Neural progenitor cell (in vitro differentiated cells): ENCODE data around the gene ERBB4. TPM values are rescaled to one million over a fixed set of nuclear protein-coding genes. Genes with fewer than 3 reads are reported as not detected.
"Not testable (repeated sequence)": the region's sequence is repeated elsewhere in the genome, so short reads cannot be mapped to it uniquely, and the experiment has no call there.

Experiments used
- DNase-seq: peaks from one replicate; pipeline ENCODE4 v3.0.0-alpha.2; 2016; ENCODE audit warnings: low spot score
- H2AFZ ChIP-seq: fragments of 200-600 bp; sonication (generic); replicated peaks from 2 replicates; pipeline ENCODE4 v1.6.1; 2016; ENCODE audit warnings: antibody characterized with exemption
- H3F3A ChIP-seq: fragments of 200-600 bp; sonication (generic); 2 replicates; pipeline ENCODE4 v1.6.1; 2016; ENCODE audit warnings: antibody characterized with exemption, low read depth
- H3K27ac ChIP-seq: fragments of 200-600 bp; sonication (generic); 2 replicates; pipeline ENCODE4 v1.5.1; 2016; ENCODE audit warnings: mild to moderate bottlenecking
- H3K27me3 ChIP-seq: fragments of 200-600 bp; sonication (generic); 2 replicates; pipeline ENCODE4 v1.6.1; 2016; ENCODE audit warnings: mild to moderate bottlenecking, moderate library complexity
- H3K36me3 ChIP-seq: fragments of 200-600 bp; sonication (generic); 2 replicates; pipeline ENCODE4 v1.5.1; 2016
- H3K4me1 ChIP-seq: fragments of 200-600 bp; sonication (generic); 2 replicates; pipeline ENCODE4 v1.6.1; 2016; ENCODE audit warnings: mixed run types
- H3K4me2 ChIP-seq: fragments of 200-600 bp; sonication (generic); 2 replicates; pipeline ENCODE4 v1.6.1; 2016
- H3K4me3 ChIP-seq: fragments of 200-600 bp; sonication (generic); 2 replicates; pipeline ENCODE4 v1.5.1; 2016
- H3K79me2 ChIP-seq: fragments of 200-600 bp; sonication (generic); 2 replicates; pipeline ENCODE4 v1.6.1; 2016; ENCODE audit warnings: low read depth
- H3K9ac ChIP-seq: fragments of 200-600 bp; sonication (generic); 2 replicates; pipeline ENCODE4 v1.6.1; 2016
- H3K9me3 ChIP-seq: fragments of 200-600 bp; sonication (generic); 2 replicates; pipeline ENCODE4 v1.5.1; 2016; ENCODE audit warnings: low read depth
- H4K20me1 ChIP-seq: fragments of 200-600 bp; sonication (generic); 2 replicates; pipeline ENCODE4 v1.6.1; 2016; ENCODE audit warnings: low read depth
- H3K27ac Mint-ChIP-seq: 3 replicates; pipeline ENCODE4 v1.8.0; 2021; ENCODE audit warnings: mixed read lengths
- H3K27me3 Mint-ChIP-seq: 2 replicates; pipeline ENCODE4 v1.8.0; 2022; ENCODE audit warnings: low read depth, mild to moderate bottlenecking, inconsistent platforms, moderate library complexity, mixed read lengths; ENCODE audit not compliant: insufficient read depth
- H3K36me3 Mint-ChIP-seq: 3 replicates; pipeline ENCODE4 v1.8.0; 2021; ENCODE audit warnings: mixed read lengths
- H3K4me1 Mint-ChIP-seq: 3 replicates; pipeline ENCODE4 v1.8.0; 2021; ENCODE audit warnings: mixed read lengths
- H3K4me3 Mint-ChIP-seq: 3 replicates; pipeline ENCODE4 v1.8.0; 2021; ENCODE audit warnings: mild to moderate bottlenecking, moderate library complexity, mixed read lengths
- H3K9me3 Mint-ChIP-seq: 3 replicates; pipeline ENCODE4 v1.8.0; 2020; ENCODE audit warnings: mixed read lengths
- EZH2 ChIP-seq: fragments of 200-600 bp; sonication (generic); IDR thresholded peaks from 2 replicates; pipeline ENCODE4 v1.6.1; 2017; ENCODE audit warnings: antibody characterized with exemption, mild to moderate bottlenecking, moderate library complexity
- EZH2phosphoT487 ChIP-seq: fragments of 200-600 bp; sonication (generic); IDR thresholded peaks from 2 replicates; pipeline ENCODE4 v1.6.1; 2017; ENCODE audit warnings: antibody characterized with exemption
- total RNA-seq: library from RNA; depleted of rRNA; stranded (reverse); fragments of >200 nt; gene quantifications from 2 replicates; pipeline ENCODE4 v1.2.3, GENCODE V29; 2015; ENCODE audit warnings: low replicate concordance
- TF ChIP-seq, protein P1 (sequence below): fragments of 200-600 bp; sonication (generic); IDR thresholded peaks from 2 replicates; pipeline ENCODE4 v1.5.1; 2017; ENCODE audit warnings: antibody characterized with exemption, mild to moderate bottlenecking

Gene ERBB4
- total RNA-seq, 1 donor from 2014 or later, result 1.5 TPM

DNA sequence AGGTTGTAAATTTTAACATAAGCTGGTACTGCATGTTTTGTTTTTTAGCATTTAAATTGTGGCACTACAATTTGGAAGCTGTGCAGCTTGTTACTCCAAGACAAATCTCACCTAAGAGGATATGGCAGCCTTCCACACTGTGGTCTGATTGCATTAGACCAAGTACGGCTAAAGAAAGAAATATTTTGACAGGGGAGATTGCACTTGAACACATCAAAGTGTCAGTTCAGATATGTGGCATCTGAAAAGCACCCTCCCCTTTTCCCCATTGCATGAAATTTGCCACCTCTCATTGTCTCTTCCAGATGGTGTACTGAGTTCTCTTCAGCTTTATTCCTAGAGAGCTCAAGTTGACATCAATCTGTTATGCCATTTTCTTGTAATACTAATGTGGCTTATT is 295.9 kb downstream of the ERBB4 start:
- Mint-ChIP-seq H3K4me1 (peaks cover 18% of the 10 kb centered on the region), H3K9me3 (no peaks in the 10 kb centered on the region), H3K27ac (no peak overlapping the region), H3K36me3 (peaks cover 5% of the 10 kb centered on the region), H3K27me3 (no peaks in the 10 kb centered on the region), H3K4me3 (no peak overlapping the region)
- H3K9ac ChIP-seq, result no peak overlapping the region
- peaks cover 9% of the 10 kb centered on the region for H3K4me1 ChIP-seq
- H3K4me3 ChIP-seq, result no peak overlapping the region
- H2AFZ ChIP-seq, result no peak overlapping the region
- no peaks in the 10 kb centered on the region for H3K79me2 ChIP-seq
- no peaks in the 10 kb centered on the region for H4K20me1 ChIP-seq
- DNase-seq, result no peak
- TF ChIP-seq, protein P1, sequence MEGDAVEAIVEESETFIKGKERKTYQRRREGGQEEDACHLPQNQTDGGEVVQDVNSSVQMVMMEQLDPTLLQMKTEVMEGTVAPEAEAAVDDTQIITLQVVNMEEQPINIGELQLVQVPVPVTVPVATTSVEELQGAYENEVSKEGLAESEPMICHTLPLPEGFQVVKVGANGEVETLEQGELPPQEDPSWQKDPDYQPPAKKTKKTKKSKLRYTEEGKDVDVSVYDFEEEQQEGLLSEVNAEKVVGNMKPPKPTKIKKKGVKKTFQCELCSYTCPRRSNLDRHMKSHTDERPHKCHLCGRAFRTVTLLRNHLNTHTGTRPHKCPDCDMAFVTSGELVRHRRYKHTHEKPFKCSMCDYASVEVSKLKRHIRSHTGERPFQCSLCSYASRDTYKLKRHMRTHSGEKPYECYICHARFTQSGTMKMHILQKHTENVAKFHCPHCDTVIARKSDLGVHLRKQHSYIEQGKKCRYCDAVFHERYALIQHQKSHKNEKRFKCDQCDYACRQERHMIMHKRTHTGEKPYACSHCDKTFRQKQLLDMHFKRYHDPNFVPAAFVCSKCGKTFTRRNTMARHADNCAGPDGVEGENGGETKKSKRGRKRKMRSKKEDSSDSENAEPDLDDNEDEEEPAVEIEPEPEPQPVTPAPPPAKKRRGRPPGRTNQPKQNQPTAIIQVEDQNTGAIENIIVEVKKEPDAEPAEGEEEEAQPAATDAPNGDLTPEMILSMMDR, result no peak
- TF ChIP-seq EZH2phosphoT487 (no peak), EZH2 (no peak)
- H3K9me3 ChIP-seq, result no peaks in the 10 kb centered on the region
- no peaks in the 10 kb centered on the region for H3K27me3 ChIP-seq
- no peak overlapping the region for H3K4me2 ChIP-seq
- H3F3A ChIP-seq, result no peaks in the 10 kb centered on the region
- no peak overlapping the region for H3K27ac ChIP-seq
- H3K36me3 ChIP-seq, result no peaks in the 10 kb centered on the region

DNA sequence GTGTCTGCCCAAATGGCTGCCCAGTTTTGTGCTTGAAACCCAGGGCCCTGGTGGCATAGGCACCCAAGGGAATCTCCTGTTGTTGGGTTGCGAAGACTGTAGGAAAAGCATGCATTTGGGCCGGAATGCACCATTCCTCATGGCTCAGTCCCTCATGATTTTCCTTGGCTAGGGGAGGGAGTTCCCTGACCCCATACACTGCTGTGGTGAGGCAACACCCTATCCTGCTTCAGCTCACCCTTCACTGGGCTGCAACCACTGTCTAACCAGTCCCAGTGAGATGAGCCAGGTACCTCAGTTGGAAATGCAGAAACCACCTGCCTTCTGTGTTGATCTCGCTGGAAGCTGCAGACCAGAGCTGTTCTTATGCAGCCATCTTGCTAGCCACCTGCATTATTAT is 300.4 kb downstream of the ERBB4 start:
- Mint-ChIP-seq H3K9me3 (peaks cover 29% of the 10 kb centered on the region), H3K36me3 (peaks cover 23% of the 10 kb centered on the region), H3K4me1 (peaks cover 14% of the 10 kb centered on the region)
- H3K27ac Mint-ChIP-seq, H3K9ac ChIP-seq, H4K20me1 ChIP-seq, H3K27ac ChIP-seq, H3K36me3 ChIP-seq, H3K4me3 Mint-ChIP-seq, H3K79me2 ChIP-seq, H3K27me3 Mint-ChIP-seq, H3F3A ChIP-seq, H3K4me3 ChIP-seq, H3K9me3 ChIP-seq, H3K4me1 ChIP-seq, H3K27me3 ChIP-seq, DNase-seq: not testable (repeated sequence)
- Histone ChIP-seq H3K4me2 (peak overlapping the region; percentile 39), H2AFZ (peak overlapping the region; percentile 96)

DNA sequence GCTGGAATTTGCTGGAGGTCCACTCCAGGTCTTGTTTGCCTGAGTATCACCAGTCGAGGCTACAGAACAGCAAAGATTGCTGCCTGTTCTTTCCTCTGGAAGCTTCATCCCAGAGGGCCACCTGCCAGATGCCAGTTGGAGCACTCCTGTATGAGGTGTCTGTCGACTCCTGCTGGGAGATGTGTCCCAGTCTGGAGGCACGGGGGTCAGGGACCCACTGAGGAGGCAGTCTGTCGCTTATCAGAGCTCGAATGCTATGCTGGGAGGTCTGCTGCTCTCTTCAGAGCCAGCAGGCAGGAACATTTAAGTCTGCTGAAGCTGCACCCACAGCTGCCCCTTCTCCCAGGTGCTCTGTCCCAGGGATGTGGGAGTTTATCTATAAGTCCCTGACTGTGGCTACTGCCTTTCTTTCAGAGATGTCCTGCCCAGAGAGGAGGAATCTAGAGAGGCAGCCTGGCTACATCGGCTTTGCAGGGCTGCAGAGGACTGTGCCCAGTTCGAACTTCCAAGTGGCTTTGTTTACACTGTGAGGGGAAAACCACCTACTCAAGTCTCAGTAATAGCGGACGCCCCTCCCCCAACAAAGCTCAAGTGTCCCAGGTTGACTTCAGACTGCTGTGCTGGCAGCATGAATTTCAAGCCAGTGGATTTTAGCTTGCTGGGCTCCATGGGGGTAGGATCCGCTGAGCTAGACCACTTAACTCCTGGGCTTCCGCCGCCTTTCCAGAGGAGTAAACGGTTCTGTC is 301.1 kb downstream of the ERBB4 start:
- peak; percentile 46 for DNase-seq
- Histone ChIP-seq H3K79me2 (no peaks in the 10 kb centered on the region), H2AFZ (peak overlapping the region; percentile 96), H3K27ac (no peak overlapping the region), H3K36me3 (no peaks in the 10 kb centered on the region), H3K9me3 (no peaks in the 10 kb centered on the region), H3F3A (no peaks in the 10 kb centered on the region), H3K27me3 (no peaks in the 10 kb centered on the region), H3K9ac (no peak overlapping the region), H3K4me1 (peaks cover 9% of the 10 kb centered on the region), H3K4me2 (peak overlapping the region; percentile 39), H3K4me3 (no peak overlapping the region), H4K20me1 (no peaks in the 10 kb centered on the region)
- Mint-ChIP-seq H3K27ac (no peak overlapping the region), H3K4me3 (no peak overlapping the region), H3K4me1 (peaks cover 9% of the 10 kb centered on the region), H3K27me3 (no peaks in the 10 kb centered on the region), H3K9me3 (peaks cover 29% of the 10 kb centered on the region), H3K36me3 (peaks cover 23% of the 10 kb centered on the region)
- TF ChIP-seq EZH2 (no peak), EZH2phosphoT487 (no peak)
- TF ChIP-seq, protein P1, result no peak

DNA sequence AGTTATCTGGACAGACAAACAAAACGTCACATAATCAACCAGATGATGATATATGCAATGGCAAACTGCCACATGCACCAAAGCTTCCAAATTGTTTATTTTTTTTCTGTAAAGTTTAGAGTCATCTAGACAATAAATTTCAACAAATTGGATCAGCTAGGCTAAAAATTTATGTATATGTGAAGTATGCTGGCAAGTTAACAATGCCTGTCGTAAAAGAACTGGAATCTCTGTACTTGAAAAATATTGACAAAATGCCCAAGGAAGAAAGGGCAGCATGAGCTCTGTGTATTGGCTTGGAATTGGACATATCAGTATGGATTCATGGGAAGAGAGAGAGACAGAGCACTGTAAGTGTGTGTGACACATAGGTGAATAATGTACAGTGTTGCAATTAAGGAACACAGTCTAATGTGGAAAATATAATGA is 309.8 kb downstream of the ERBB4 start:
- no peak overlapping the region for H3K4me3 ChIP-seq
- H3K4me2 ChIP-seq, result no peak overlapping the region
- H3K36me3 ChIP-seq, result no peaks in the 10 kb centered on the region
- TF ChIP-seq EZH2 (no peak), EZH2phosphoT487 (no peak)
- TF ChIP-seq, protein P1, result no peak
- no peaks in the 10 kb centered on the region for H3K9me3 Mint-ChIP-seq
- no peak overlapping the region for H3K9ac ChIP-seq
- no peaks in the 10 kb centered on the region for H3K4me1 ChIP-seq
- no peak overlapping the region for H3K27ac Mint-ChIP-seq
- H3F3A ChIP-seq, result no peaks in the 10 kb centered on the region
- H3K79me2 ChIP-seq, result no peaks in the 10 kb centered on the region
- H3K4me1 Mint-ChIP-seq, result peaks cover 12% of the 10 kb centered on the region
- H2AFZ ChIP-seq, result no peak overlapping the region
- H4K20me1 ChIP-seq, result no peaks in the 10 kb centered on the region
- no peak overlapping the region for H3K4me3 Mint-ChIP-seq
- no peaks in the 10 kb centered on the region for H3K27me3 Mint-ChIP-seq
- no peak for DNase-seq
- H3K27me3 ChIP-seq, result no peaks in the 10 kb centered on the region
- H3K9me3 ChIP-seq, result no peaks in the 10 kb centered on the region
- no peak overlapping the region for H3K27ac ChIP-seq
- H3K36me3 Mint-ChIP-seq, result no peaks in the 10 kb centered on the region
